Activated CD8-positive, alpha-beta memory T cell treated with anti-CD3 and anti-CD28 coated beads, Interleukin-2, amount 50 U/mL, for 48 hours (primary cell): ENCODE results near the gene ZNF90.
"Not testable (repeated sequence)": the region's sequence is repeated elsewhere in the genome, so short reads cannot be mapped to it uniquely, and the experiment has no call there.

Source experiments
- DNase-seq: peaks from one replicate; pipeline ENCODE4 v3.0.0-alpha.2; 2020

Gene ZNF90

GRCh38 chr19:20077791-20078463 is at the start of gene ZNF90:
TSS of gene ZNF90 (plus strand) at chr19:20078000. CDS start at chr19:20078133, 133 bp downstream.
- DNase-seq: peak; percentile 87

GRCh38 chr19:20028611-20029010 is 49.2 kb upstream of the ZNF90 start:
- no peak for DNase-seq

- no peak for DNase-seq
Observed at GRCh38 chr19:20035935-20036334, 41.9 kb upstream of the ZNF90 start.

GRCh38 chr19:20038358-20039202 is 39.2 kb upstream of the ZNF90 start:
- no peak for DNase-seq

GRCh38 chr19:20039203-20039723 is 38.5 kb upstream of the ZNF90 start, which contains the start of gene ZNF682:
TSS of gene ZNF682 (minus strand) at chr19:20039505. CDS start at chr19:20039345, 160 bp downstream.
- peak; percentile 93 for DNase-seq

GRCh38 chr19:20044663-20045062 is 33.1 kb upstream of the ZNF90 start:
- DNase-seq: no peak

GRCh38 chr19:20045742-20046141 is 32.1 kb upstream of the ZNF90 start:
- DNase-seq: not testable (repeated sequence)

- peak; percentile 78 for DNase-seq
Observed at GRCh38 chr19:20051841-20052768, 25.7 kb upstream of the ZNF90 start.

- DNase-seq: not testable (repeated sequence)
Observed at GRCh38 chr19:20058738-20059137, 19.1 kb upstream of the ZNF90 start.

GRCh38 chr19:20060282-20060681 is 17.5 kb upstream of the ZNF90 start:
- no peak for DNase-seq

- no peak for DNase-seq
Observed at GRCh38 chr19:20066861-20067260, 10.9 kb upstream of the ZNF90 start.

GRCh38 chr19:20067943-20068342 is 9.9 kb upstream of the ZNF90 start:
- DNase-seq: no peak

GRCh38 chr19:20068559-20068958 is 9.2 kb upstream of the ZNF90 start:
- DNase-seq: not testable (repeated sequence)

- no peak for DNase-seq
Observed at GRCh38 chr19:20070691-20071090, 7.1 kb upstream of the ZNF90 start.

GRCh38 chr19:20072936-20073335 is 4.9 kb upstream of the ZNF90 start:
- DNase-seq: no peak

GRCh38 chr19:20078581-20079031 is 806 bp downstream of the ZNF90 start:
- DNase-seq: peak; percentile 53

- DNase-seq: no peak
Observed at GRCh38 chr19:20079476-20079875, 1.7 kb downstream of the ZNF90 start.

GRCh38 chr19:20080656-20081055 is 2.9 kb downstream of the ZNF90 start:
- no peak for DNase-seq

- not testable (repeated sequence) for DNase-seq
Observed at GRCh38 chr19:20082232-20082833, 4.5 kb downstream of the ZNF90 start.

- DNase-seq: not testable (repeated sequence)
Observed at GRCh38 chr19:20082876-20083275, 5.1 kb downstream of the ZNF90 start.

- no peak for DNase-seq
Observed at GRCh38 chr19:20102097-20102496, 24.3 kb downstream of the ZNF90 start.
